Adipocyte (in vitro differentiated cells): ENCODE data around the gene TTLL13.
A peak's percentile ranks its signal among the peaks of the same experiment; 100 is the strongest.

Source experiments
- DNase-seq: peaks from one replicate; pipeline ENCODE4 v3.0.0-alpha.2; 2015; ENCODE audit warnings: low read depth
- H3K27me3 ChIP-seq: replicated peaks from 2 replicates; pipeline ENCODE4 v1.7.0; 2013; ENCODE audit warnings: mild to moderate bottlenecking, low read length, moderate library complexity; ENCODE audit not compliant: control insufficient read depth, insufficient read depth
- H3K36me3 ChIP-seq: 2 replicates; pipeline ENCODE4 v1.7.0; 2013; ENCODE audit warnings: low read length, mild to moderate bottlenecking, moderate library complexity; ENCODE audit not compliant: control insufficient read depth, insufficient read depth, severe bottlenecking
- H3K4me1 ChIP-seq: 2 replicates; pipeline ENCODE4 v1.7.0; 2013; ENCODE audit warnings: mild to moderate bottlenecking, low read length, moderate library complexity; ENCODE audit not compliant: control insufficient read depth, insufficient read depth
- H3K4me3 ChIP-seq: 2 replicates; pipeline ENCODE4 v1.7.0; 2013; ENCODE audit warnings: mild to moderate bottlenecking, low read length, moderate library complexity
- H3K9ac ChIP-seq: 2 replicates; pipeline ENCODE4 v1.7.0; 2013; ENCODE audit warnings: mild to moderate bottlenecking, low read length, moderate library complexity
- H3K9me3 ChIP-seq: 2 replicates; pipeline ENCODE4 v1.7.0; 2013; ENCODE audit warnings: mild to moderate bottlenecking, low read length, moderate library complexity; ENCODE audit not compliant: control insufficient read depth

TTLL13 gene

GRCh38 chr15:90230610-90231009 is 18.7 kb upstream of the TTLL13 start:
- Histone ChIP-seq H3K4me3 (no peak overlapping the region), H3K36me3 (peaks cover 46% of the 10 kb centered on the region), H3K9me3 (no peaks in the 10 kb centered on the region), H3K4me1 (peaks cover 37% of the 10 kb centered on the region), H3K9ac (peak overlapping the region; percentile 8), H3K27me3 (no peaks in the 10 kb centered on the region)
- DNase-seq, result no peak

DNA sequence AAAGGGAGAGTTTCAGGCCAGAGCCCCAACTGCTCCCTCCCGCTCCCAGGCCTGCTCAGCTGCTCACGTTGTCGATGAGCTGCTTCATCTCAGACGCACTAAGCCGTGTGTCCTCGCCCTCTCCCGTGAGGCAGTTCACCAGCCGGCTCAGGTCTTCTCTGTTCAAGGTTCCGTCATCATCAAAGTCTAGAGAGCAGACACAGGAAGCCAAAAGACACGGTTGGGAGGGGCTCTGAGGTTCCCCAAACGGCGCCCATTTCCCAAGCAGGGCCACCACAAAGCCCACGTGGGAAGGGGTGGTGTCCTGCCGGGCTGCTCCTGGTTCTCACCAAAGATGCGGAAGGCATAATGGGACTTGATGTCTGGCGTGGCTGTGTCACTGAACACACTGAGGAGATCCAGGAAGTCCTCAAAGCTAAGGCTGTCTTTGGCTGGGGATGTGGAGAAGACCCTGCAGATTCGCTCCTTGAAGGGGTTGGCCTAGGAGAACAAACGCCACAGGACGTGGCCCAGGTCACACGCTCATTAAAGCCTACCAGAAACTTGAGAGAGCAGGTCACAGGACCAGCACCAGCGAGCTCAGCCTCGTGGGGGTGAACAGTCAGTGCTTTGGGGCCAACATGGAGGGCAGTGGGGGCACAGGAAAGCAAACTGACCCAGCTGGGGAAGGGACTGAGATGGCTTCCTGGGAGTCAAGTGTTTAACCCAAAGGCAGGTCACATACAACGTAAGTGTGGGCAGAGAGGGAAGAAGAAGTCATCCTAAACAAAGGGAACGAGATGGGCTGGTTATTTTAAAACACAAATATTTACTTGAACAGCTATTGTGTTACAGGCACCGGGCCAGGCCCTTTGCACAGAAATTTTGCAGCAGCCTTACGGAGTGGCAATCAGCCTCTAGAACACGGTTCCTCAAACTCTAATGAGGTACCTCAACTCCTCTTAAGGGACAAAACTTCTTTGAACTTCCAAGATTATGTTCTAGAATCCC is 18.0 kb upstream of the TTLL13 start:
- H3K27me3 ChIP-seq, result no peaks in the 10 kb centered on the region
- no peak for DNase-seq
- H3K4me1 ChIP-seq, result peaks cover 37% of the 10 kb centered on the region
- no peaks in the 10 kb centered on the region for H3K9me3 ChIP-seq
- no peak overlapping the region for H3K4me3 ChIP-seq
- peaks cover 40% of the 10 kb centered on the region for H3K36me3 ChIP-seq
- H3K9ac ChIP-seq, result no peak overlapping the region

DNA sequence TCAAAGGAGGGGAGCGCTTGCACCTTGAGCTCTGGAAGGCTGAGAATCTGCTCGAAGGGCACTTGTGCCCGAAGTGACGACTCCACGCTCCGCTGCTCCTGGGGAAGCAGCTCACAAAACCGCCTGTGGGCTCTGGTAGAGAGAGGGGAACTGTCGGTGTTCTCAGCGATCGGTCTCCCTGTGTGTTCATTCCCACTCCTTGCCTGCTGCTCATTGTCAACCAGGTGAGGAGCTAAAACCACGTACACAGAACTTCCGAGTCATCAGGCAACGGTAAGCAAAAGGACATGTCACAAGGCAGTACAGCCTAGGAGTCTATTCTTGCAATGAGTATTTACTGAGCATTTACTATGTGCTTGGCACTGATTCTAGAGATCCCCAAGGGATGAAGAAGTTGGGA is 17.2 kb upstream of the TTLL13 start:
- H3K4me3 ChIP-seq, result peak overlapping the region; percentile 89

GRCh38 chr15:90232941-90233386 is 16.4 kb upstream of the TTLL13 start:
- Histone ChIP-seq H3K27me3 (no peaks in the 10 kb centered on the region), H3K4me3 (peak overlapping the region; percentile 89), H3K9ac (peak overlapping the region; percentile 83), H3K4me1 (peaks cover 37% of the 10 kb centered on the region), H3K36me3 (peaks cover 44% of the 10 kb centered on the region), H3K9me3 (no peaks in the 10 kb centered on the region)
- DNase-seq, result no peak

More for the DNA sequence above, 17.2 kb upstream of the TTLL13 start:
- Histone ChIP-seq H3K9me3 (no peaks in the 10 kb centered on the region), H3K4me1 (peaks cover 37% of the 10 kb centered on the region), H3K27me3 (no peaks in the 10 kb centered on the region), H3K9ac (peak overlapping the region; percentile 83), H3K36me3 (peaks cover 40% of the 10 kb centered on the region)
- no peak for DNase-seq

DNA sequence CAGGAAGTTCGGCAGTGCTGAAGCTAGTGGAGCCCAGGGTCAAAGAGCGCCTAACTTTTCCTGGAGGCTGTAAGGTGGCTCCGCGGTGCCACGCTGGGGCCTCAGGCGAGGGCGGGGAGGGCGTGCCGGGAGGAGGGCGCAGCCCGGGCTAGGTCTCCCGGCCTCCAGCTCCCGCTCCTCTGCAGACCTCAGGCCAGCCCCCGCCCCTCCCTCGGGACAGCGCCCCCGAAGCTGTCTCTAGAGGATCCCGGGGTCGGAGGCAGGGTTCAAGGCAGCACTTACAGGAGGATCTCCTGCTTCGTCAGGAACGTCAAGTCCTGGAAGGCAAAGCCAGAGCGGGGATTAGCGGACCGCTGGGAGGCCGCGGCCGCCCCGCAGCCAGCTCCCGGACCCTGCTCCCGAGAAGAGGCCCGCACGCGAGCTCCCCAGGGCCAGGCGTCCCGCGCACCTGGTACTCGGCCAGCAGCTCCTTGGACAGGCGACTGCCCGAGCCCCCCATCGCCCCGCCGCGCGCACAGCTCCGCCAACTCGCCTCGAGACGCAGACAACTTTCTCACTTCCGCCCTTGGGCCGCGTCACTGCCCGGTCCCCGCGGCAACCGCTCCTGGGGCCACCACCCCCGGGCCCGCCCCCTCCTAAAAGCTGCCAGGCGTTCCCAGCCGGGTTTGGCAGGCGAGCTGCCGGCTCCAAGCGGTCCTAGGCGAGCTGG is 15.8 kb upstream of the TTLL13 start, which contains the start of gene CIB1:
TSS of gene CIB1 (minus strand) at position 555 of the 709 bp plus-strand sequence. CDS start at position 499, 56 bp downstream.
- Histone ChIP-seq H3K9ac (peak within 1 kb of the TSS; percentile 89), H3K4me1 (peaks cover 37% of the 10 kb centered on the region), H3K27me3 (no peaks in the 10 kb centered on the region), H3K9me3 (no peaks in the 10 kb centered on the region), H3K36me3 (peaks cover 44% of the 10 kb centered on the region), H3K4me3 (peak within 1 kb of the TSS; percentile 93)
- peak; percentile 99 for DNase-seq

DNA sequence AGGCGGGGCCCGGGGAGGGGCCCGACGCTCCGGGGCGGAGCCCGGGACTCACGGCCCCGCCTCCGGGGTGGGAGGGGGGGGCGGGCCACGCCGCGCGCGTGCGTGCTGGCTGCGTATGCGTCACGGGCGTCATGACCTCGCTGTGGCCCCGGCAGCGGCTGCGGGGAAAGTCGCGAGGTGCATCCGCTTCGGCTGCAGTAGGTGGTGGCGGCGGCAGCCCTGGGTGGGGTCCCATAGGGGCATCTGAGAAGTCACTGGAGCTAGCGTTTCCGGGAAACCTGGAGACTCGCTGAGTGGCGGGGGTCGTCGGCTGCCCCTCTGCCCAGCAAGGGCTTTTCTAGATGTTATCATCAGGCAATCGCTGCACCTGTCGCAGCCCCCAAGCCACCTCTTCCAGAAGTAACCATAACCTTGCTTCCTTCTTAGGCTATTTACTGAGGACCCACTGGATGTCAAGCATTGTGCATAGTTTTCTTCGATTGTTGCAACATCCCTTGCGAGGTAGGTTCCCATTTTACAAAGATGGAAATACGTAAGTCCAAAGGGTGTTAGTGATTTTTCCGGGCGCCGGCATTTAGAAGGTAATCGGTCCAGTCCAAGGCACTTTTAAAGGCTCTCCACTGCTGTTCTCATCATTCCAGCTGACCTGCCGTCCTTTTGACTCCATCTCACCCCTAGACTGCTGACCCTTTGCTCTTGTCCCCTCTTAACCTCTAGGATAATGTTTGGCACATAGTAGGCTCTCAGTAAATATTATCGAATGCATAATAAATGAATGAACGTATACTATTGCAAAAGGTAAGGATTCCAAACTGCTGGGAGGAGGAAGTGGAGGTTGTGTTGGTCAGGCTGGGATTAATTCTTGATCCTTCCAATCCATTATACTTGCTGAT is 15.0 kb upstream of the TTLL13 start, which contains the start of gene GDPGP1:
TSS of gene GDPGP1 (plus strand) at position 114 of the 893 bp plus-strand sequence. CDS start 6,700 bp downstream, outside the sequence.
- Histone ChIP-seq H3K27me3 (no peaks in the 10 kb centered on the region), H3K4me1 (peaks cover 37% of the 10 kb centered on the region), H3K36me3 (peaks cover 42% of the 10 kb centered on the region), H3K9ac (peak within 1 kb of the TSS; percentile 89), H3K9me3 (no peaks in the 10 kb centered on the region), H3K4me3 (peak within 1 kb of the TSS; percentile 93)
- DNase-seq, result peak; percentile 31

- H3K27me3 ChIP-seq, result no peaks in the 10 kb centered on the region
- H3K36me3 ChIP-seq, result peaks cover 29% of the 10 kb centered on the region
- no peak overlapping the region for H3K9ac ChIP-seq
- no peaks in the 10 kb centered on the region for H3K9me3 ChIP-seq
- DNase-seq, result no peak
- H3K4me1 ChIP-seq, result peaks cover 5% of the 10 kb centered on the region
- H3K4me3 ChIP-seq, result no peak overlapping the region
Observed at GRCh38 chr15:90239371-90239770, 10.0 kb upstream of the TTLL13 start.

- no peak overlapping the region for H3K9ac ChIP-seq
- no peaks in the 10 kb centered on the region for H3K9me3 ChIP-seq
- H3K36me3 ChIP-seq, result peaks cover 29% of the 10 kb centered on the region
- no peaks in the 10 kb centered on the region for H3K27me3 ChIP-seq
- DNase-seq, result no peak
- H3K4me1 ChIP-seq, result no peaks in the 10 kb centered on the region
- H3K4me3 ChIP-seq, result no peak overlapping the region
Observed at GRCh38 chr15:90240856-90241255, 8.5 kb upstream of the TTLL13 start.

DNA sequence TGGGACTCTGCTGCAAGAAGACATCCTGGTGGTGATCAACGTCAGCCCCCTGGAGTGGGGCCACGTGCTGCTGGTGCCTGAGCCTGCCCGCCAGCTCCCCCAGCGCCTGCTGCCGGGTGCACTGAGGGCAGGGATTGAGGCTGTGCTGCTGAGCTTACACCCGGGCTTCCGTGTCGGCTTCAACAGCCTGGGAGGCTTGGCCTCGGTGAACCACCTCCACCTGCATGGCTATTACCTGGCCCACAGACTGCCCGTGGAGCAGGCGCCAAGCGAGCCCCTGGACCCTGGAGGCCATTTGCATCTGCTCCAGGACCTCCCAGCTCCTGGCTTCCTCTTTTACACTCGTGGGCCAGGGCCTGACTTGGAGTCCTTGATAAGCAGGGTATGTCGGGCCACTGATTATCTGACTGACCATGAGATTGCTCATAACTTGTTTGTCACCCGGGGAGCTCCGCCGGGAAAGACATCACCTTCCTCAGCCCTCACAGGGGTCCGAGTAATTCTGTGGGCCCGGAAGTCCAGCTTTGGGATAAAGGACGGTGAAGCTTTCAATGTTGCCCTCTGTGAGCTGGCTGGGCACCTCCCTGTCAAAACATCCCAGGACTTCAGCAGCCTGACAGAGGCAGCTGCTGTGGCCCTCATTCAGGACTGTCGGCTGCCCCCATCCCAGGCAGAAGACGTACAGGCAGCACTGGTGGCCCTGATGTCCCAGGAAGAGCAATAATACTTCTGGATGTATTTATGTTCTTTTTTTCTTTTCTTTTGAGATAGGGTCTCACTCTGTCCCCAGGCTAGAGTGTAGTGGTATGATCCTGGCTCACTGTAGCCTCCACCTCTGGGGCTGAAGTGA is 7.8 kb upstream of the TTLL13 start:
- no peak for DNase-seq
- H3K36me3 ChIP-seq, result peaks cover 29% of the 10 kb centered on the region
- H3K9ac ChIP-seq, result no peak overlapping the region
- no peaks in the 10 kb centered on the region for H3K4me1 ChIP-seq
- no peak overlapping the region for H3K4me3 ChIP-seq
- no peaks in the 10 kb centered on the region for H3K9me3 ChIP-seq
- H3K27me3 ChIP-seq, result no peaks in the 10 kb centered on the region
